K562 (cell line): ENCODE measurements around the gene ZNF22. TPM values are rescaled to one million over a fixed set of nuclear protein-coding genes. Genes with fewer than 3 reads are reported as not detected.

Experiments used
- CREM ChIP-seq: IDR thresholded peaks from 2 replicates; pipeline ENCODE4 v1.6.1; 2014; ENCODE audit warnings: antibody characterized with exemption, low read depth
- ELF1 ChIP-seq: fragments of 200-800 bp; sonication (Bioruptor generic); IDR thresholded peaks from 2 replicates; pipeline ENCODE4 v1.6.1; 2016; ENCODE audit warnings: missing genetic modification characterization, missing compliant biosample characterization
- FOXJ3 ChIP-seq: sonication (generic); formaldehyde crosslinking; IDR thresholded peaks from 2 replicates; pipeline ENCODE4 v1.4.0; 2020; ENCODE audit warnings: mild to moderate bottlenecking, missing genetic modification reagents
- FOXK1 ChIP-seq: sonication (generic); formaldehyde crosslinking; IDR thresholded peaks from 2 replicates; pipeline ENCODE4 v1.8.0; 2022; ENCODE audit warnings: missing genetic modification reagents, mild to moderate bottlenecking, borderline replicate concordance
- FUS ChIP-seq: fragments of 200-400 bp; formaldehyde crosslinking; optimal IDR thresholded peaks from 2 replicates; pipeline ENCODE3; 2017; ENCODE audit warnings: low read depth, low read length
- MTA3 ChIP-seq: fragments of 450-650 bp; formaldehyde crosslinking; IDR thresholded peaks from 2 replicates; pipeline ENCODE4 v1.6.1; 2017; ENCODE audit warnings: mild to moderate bottlenecking, borderline replicate concordance
- RAD21 ChIP-seq, 2 experiments: fragments of 250-450 bp in 1 of 2; fragments of 450-650 bp in 1 of 2; sonication (Bioruptor Pico) in 1 of 2; formaldehyde crosslinking in 1 of 2; IDR thresholded peaks in 1 of 2; conservative IDR thresholded peaks in 1 of 2; 2 replicates each; pipeline versions ENCODE4 v1.4.0 to v1.8.0; 2020 to 2022; ENCODE audit warnings: mild to moderate bottlenecking in 2 of 2, moderate library complexity in 1 of 2
- SREBF1 ChIP-seq: fragments of 150-350 bp; IDR thresholded peaks from 2 replicates; pipeline ENCODE4 v1.6.1; 2014; ENCODE audit warnings: antibody characterized with exemption, low read depth, low read length, borderline replicate concordance
- ZBTB1 ChIP-seq: sonication (generic); formaldehyde crosslinking; IDR thresholded peaks from 2 replicates; pipeline ENCODE4 v1.8.1; 2023; ENCODE audit warnings: missing genetic modification reagents, low read depth, mild to moderate bottlenecking, borderline replicate concordance
- ZNF12 ChIP-seq: sonication (generic); formaldehyde crosslinking; IDR thresholded peaks from 2 replicates; pipeline ENCODE4 v1.4.0; 2020; ENCODE audit warnings: mild to moderate bottlenecking, missing genetic modification reagents
- polyA plus RNA-seq, 8 experiments: library from polyadenylated mRNA; depleted of rRNA in 4 of 8; stranded (reverse) in 5 of 8; unstranded in 3 of 8; fragments of >200 nt; fragmentation: Nextera tagmentation in 2 of 8; fragmentation: Illumina TruSeq in 1 of 8; extraction: Ambion mirVana in 2 of 8; extraction: Trizol in 1 of 8; gene quantifications; 2 replicates each; pipeline versions ENCODE4 v1.2.1 to v1.2.3, GENCODE V29; 2011 to 2014; ENCODE audit warnings: inconsistent platforms in 1 of 8, missing spikeins in 1 of 8
- total RNA-seq, 7 experiments: library from RNA; depleted of rRNA in 6 of 7; stranded (reverse); fragments of >200 nt in 6 of 7; fragmentation: Illumina TruSeq in 2 of 7; extraction: Trizol in 2 of 7; gene quantifications; 2 replicates each; pipeline versions ENCODE4 v1.2.1 to v1.2.3, GENCODE V29; 2011 to 2021; ENCODE audit warnings: low replicate concordance in 1 of 7
- TF ChIP-seq, protein P1 (sequence below): fragments of 200-800 bp; sonication (Bioruptor generic); IDR thresholded peaks from 2 replicates; pipeline ENCODE4 v1.6.1; 2017; ENCODE audit warnings: missing genetic modification characterization, missing compliant biosample characterization
- TF ChIP-seq, protein P2 (sequence below): sonication (generic); formaldehyde crosslinking; IDR thresholded peaks from 2 replicates; pipeline ENCODE4 v1.9.0; 2022; ENCODE audit warnings: mild to moderate bottlenecking, missing genetic modification reagents
- TF ChIP-seq, protein P3 (sequence below): fragments of 250-450 bp; sonication (Bioruptor Pico); IDR thresholded peaks from 2 replicates; pipeline ENCODE4 v1.9.0; 2021; ENCODE audit warnings: mild to moderate bottlenecking, inconsistent platforms
- TF ChIP-seq, protein P4 (sequence below): fragments of 450-650 bp; formaldehyde crosslinking; IDR thresholded peaks from 2 replicates; pipeline ENCODE4 v1.4.0; 2020; ENCODE audit warnings: mild to moderate bottlenecking, moderate library complexity
- TF ChIP-seq, protein P5 (sequence below): fragments of 450-650 bp; IDR thresholded peaks from 2 replicates; pipeline ENCODE4 v1.6.1; 2017; ENCODE audit warnings: antibody characterized with exemption, mild to moderate bottlenecking

Gene ZNF22
- total and polyA plus RNA-seq, 9 of the 15 experiments (the other 6 are each of a cell fraction or from before 2014, with no cell fraction given): 36.2 to 98.7 (median 51.2) TPM

DNA sequence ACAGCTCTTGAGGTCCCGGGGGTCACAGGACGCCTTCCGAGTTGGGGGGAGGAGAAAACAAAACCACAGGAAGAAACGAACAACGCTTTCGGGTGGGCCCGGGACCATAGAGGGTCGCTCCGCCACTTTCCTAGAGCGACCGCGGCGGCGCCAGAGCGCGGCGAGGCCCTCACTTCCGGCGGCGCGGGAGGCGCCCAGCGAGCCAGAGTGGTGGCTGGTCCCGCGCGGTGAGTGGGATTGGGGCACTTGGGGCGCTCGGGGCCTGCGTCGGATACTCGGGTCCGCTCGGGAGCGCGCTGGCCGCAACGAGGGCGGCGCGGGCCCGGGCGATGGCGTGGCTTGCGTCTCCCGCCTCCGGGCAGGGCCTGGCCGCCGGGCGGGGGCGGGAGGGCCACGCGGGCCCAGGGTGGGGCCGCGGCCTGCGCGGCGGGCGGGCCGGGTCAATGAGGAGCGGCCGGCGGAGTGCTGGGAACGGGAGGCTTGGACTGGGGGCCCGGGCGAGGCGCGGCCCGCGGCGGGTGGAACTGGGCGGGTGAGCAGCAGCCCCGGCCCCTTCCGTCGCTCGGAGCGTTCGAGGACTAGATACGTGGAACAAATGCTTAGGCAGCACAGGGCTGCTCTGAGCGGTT is at the start of gene ZNF22 (continued):
- TF ChIP-seq, protein P1, sequence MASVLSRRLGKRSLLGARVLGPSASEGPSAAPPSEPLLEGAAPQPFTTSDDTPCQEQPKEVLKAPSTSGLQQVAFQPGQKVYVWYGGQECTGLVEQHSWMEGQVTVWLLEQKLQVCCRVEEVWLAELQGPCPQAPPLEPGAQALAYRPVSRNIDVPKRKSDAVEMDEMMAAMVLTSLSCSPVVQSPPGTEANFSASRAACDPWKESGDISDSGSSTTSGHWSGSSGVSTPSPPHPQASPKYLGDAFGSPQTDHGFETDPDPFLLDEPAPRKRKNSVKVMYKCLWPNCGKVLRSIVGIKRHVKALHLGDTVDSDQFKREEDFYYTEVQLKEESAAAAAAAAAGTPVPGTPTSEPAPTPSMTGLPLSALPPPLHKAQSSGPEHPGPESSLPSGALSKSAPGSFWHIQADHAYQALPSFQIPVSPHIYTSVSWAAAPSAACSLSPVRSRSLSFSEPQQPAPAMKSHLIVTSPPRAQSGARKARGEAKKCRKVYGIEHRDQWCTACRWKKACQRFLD (CRISPR knock-in tag): peak; percentile 86
- TF ChIP-seq SREBF1 (no peak), ELF1 (tag) (peak; percentile 75), MTA3 (peak; percentile 29; the same call in 1 of the 2 replicates), CREM (peak; percentile 60; the same call in 1 of the 2 replicates), ZBTB1 (CRISPR knock-in tag) (no peak; the same call in 1 of the 2 replicates), RAD21 (CRISPR knock-in tag; conservative IDR thresholded peaks at IDR 0.05 in 1 of 2, IDR thresholded peaks at IDR 0.05 in 1 of 2) (no peak), FUS (peak; percentile 47), FOXJ3 (no peak), FOXK1 (CRISPR knock-in tag) (no peak), ZNF12 (CRISPR knock-in tag) (0 out of 2 replicates have a peak, but pooled peaks have one; percentile 22)
- TF ChIP-seq, protein P2, sequence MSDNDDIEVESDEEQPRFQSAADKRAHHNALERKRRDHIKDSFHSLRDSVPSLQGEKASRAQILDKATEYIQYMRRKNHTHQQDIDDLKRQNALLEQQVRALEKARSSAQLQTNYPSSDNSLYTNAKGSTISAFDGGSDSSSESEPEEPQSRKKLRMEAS (CRISPR knock-in tag): peak; percentile 82
- TF ChIP-seq, protein P3, sequence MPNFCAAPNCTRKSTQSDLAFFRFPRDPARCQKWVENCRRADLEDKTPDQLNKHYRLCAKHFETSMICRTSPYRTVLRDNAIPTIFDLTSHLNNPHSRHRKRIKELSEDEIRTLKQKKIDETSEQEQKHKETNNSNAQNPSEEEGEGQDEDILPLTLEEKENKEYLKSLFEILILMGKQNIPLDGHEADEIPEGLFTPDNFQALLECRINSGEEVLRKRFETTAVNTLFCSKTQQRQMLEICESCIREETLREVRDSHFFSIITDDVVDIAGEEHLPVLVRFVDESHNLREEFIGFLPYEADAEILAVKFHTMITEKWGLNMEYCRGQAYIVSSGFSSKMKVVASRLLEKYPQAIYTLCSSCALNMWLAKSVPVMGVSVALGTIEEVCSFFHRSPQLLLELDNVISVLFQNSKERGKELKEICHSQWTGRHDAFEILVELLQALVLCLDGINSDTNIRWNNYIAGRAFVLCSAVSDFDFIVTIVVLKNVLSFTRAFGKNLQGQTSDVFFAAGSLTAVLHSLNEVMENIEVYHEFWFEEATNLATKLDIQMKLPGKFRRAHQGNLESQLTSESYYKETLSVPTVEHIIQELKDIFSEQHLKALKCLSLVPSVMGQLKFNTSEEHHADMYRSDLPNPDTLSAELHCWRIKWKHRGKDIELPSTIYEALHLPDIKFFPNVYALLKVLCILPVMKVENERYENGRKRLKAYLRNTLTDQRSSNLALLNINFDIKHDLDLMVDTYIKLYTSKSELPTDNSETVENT (CRISPR knock-in tag): peak; percentile 98
- TF ChIP-seq, protein P4, sequence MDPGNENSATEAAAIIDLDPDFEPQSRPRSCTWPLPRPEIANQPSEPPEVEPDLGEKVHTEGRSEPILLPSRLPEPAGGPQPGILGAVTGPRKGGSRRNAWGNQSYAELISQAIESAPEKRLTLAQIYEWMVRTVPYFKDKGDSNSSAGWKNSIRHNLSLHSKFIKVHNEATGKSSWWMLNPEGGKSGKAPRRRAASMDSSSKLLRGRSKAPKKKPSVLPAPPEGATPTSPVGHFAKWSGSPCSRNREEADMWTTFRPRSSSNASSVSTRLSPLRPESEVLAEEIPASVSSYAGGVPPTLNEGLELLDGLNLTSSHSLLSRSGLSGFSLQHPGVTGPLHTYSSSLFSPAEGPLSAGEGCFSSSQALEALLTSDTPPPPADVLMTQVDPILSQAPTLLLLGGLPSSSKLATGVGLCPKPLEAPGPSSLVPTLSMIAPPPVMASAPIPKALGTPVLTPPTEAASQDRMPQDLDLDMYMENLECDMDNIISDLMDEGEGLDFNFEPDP: no peak
- TF ChIP-seq, protein P5, sequence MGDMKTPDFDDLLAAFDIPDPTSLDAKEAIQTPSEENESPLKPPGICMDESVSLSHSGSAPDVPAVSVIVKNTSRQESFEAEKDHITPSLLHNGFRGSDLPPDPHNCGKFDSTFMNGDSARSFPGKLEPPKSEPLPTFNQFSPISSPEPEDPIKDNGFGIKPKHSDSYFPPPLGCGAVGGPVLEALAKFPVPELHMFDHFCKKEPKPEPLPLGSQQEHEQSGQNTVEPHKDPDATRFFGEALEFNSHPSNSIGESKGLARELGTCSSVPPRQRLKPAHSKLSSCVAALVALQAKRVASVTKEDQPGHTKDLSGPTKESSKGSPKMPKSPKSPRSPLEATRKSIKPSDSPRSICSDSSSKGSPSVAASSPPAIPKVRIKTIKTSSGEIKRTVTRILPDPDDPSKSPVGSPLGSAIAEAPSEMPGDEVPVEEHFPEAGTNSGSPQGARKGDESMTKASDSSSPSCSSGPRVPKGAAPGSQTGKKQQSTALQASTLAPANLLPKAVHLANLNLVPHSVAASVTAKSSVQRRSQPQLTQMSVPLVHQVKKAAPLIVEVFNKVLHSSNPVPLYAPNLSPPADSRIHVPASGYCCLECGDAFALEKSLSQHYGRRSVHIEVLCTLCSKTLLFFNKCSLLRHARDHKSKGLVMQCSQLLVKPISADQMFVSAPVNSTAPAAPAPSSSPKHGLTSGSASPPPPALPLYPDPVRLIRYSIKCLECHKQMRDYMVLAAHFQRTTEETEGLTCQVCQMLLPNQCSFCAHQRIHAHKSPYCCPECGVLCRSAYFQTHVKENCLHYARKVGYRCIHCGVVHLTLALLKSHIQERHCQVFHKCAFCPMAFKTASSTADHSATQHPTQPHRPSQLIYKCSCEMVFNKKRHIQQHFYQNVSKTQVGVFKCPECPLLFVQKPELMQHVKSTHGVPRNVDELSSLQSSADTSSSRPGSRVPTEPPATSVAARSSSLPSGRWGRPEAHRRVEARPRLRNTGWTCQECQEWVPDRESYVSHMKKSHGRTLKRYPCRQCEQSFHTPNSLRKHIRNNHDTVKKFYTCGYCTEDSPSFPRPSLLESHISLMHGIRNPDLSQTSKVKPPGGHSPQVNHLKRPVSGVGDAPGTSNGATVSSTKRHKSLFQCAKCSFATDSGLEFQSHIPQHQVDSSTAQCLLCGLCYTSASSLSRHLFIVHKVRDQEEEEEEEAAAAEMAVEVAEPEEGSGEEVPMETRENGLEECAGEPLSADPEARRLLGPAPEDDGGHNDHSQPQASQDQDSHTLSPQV: peak; percentile 96
